HEK293 (cell line): ENCODE results near the gene FHIT.

Experiments used
- CTCF ChIA-PET: fragments of 350-600 bp; formaldehyde crosslinking; extraction: SDS; loops from one replicate; lab custom pipeline; 2021; ENCODE audit warnings: antibody characterized with exemption; lab: Yijun Ruan, JAX
- POLR2A ChIA-PET: fragments of 300-600 bp; formaldehyde crosslinking; extraction: SDS; loops from one replicate; lab custom pipeline; 2020; ENCODE audit warnings: antibody characterized with exemption, inconsistent platforms; lab: Yijun Ruan, JAX
- H3K27ac ChIP-seq: fragments of 200-500 bp; sonication (Bioruptor generic); 2 replicates; pipeline ENCODE4 v1.5.1; 2014; ENCODE audit warnings: low read depth, low read length, control low read depth, inconsistent platforms; ENCODE audit errors: extremely low read depth
- H3K36me3 ChIP-seq, 2 experiments: fragments of 200-500 bp in 1 of 2; sonication (Bioruptor generic) in 1 of 2; 1 replicate in 1 of 2; 2 replicates in 1 of 2; pipeline ENCODE4 v1.5.1; 2014 to 2017; ENCODE audit warnings: inconsistent platforms in 2 of 2, low read length in 2 of 2; ENCODE audit not compliant: control insufficient read depth in 2 of 2, insufficient read depth in 1 of 2
- H3K4me1 ChIP-seq: fragments of 200-500 bp; sonication (Bioruptor generic); 2 replicates; pipeline ENCODE4 v1.5.1; 2014; ENCODE audit warnings: mild to moderate bottlenecking, low read length, inconsistent platforms; ENCODE audit not compliant: control insufficient read depth, insufficient read depth
- H3K4me3 ChIP-seq: 2 replicates; pipeline ENCODE4 v1.5.1; 2011; ENCODE audit warnings: low read depth, mild to moderate bottlenecking, control low read depth, low read length, moderate library complexity
- H3K9me3 ChIP-seq: fragments of 200-500 bp; sonication (Bioruptor generic); 2 replicates; pipeline ENCODE4 v1.5.1; 2014; ENCODE audit warnings: low read depth, low read length, inconsistent platforms; ENCODE audit not compliant: control insufficient read depth, insufficient read depth
- FEZF1 ChIP-seq: fragments of 450-650 bp; formaldehyde crosslinking; IDR thresholded peaks from 2 replicates; pipeline ENCODE4 v1.5.1; 2016; ENCODE audit warnings: missing biosample characterization, missing genetic modification characterization
- HOXA7 ChIP-seq: sonication (generic); formaldehyde crosslinking; IDR thresholded peaks from 2 replicates; pipeline ENCODE4 v1.8.1; 2022; ENCODE audit warnings: missing genetic modification reagents, borderline replicate concordance
- SCRT1 ChIP-seq: fragments of 450-650 bp; formaldehyde crosslinking; IDR thresholded peaks from 2 replicates; pipeline ENCODE4 v1.5.1; 2016; ENCODE audit warnings: missing biosample characterization, missing genetic modification characterization, borderline replicate concordance
- ZNF121 ChIP-seq: fragments of 450-650 bp; formaldehyde crosslinking; IDR thresholded peaks from 2 replicates; pipeline ENCODE4 v1.5.1; 2016; ENCODE audit warnings: missing biosample characterization, missing genetic modification characterization
- ZNF341 ChIP-seq: fragments of 450-650 bp; formaldehyde crosslinking; IDR thresholded peaks from 2 replicates; pipeline ENCODE4; 2016; ENCODE audit warnings: low read depth, missing biosample characterization, missing genetic modification characterization
- ZNF350 ChIP-seq: fragments of 450-650 bp; formaldehyde crosslinking; IDR thresholded peaks from 2 replicates; pipeline ENCODE4 v1.5.0; 2017; ENCODE audit warnings: missing biosample characterization, mild to moderate bottlenecking, missing genetic modification characterization
- ZNF37A ChIP-seq: fragments of 450-650 bp; IDR thresholded peaks from 2 replicates; pipeline ENCODE4 v1.5.1; 2018; ENCODE audit warnings: missing biosample characterization, missing genetic modification characterization
- ZNF514 ChIP-seq: fragments of 450-650 bp; formaldehyde crosslinking; IDR thresholded peaks from 2 replicates; pipeline ENCODE4 v1.5.1; 2016; ENCODE audit warnings: missing biosample characterization, missing genetic modification characterization
- ZNF596 ChIP-seq: fragments of 450-650 bp; IDR thresholded peaks from 2 replicates; pipeline ENCODE4 v1.5.0; 2018; ENCODE audit warnings: missing biosample characterization, mild to moderate bottlenecking, missing genetic modification characterization, moderate library complexity
- ZNF600 ChIP-seq: fragments of 450-650 bp; formaldehyde crosslinking; IDR thresholded peaks from 2 replicates; pipeline ENCODE4 v1.5.1; 2016; ENCODE audit warnings: missing biosample characterization, missing genetic modification characterization
- ZNF654 ChIP-seq: fragments of 450-650 bp; formaldehyde crosslinking; IDR thresholded peaks from 2 replicates; pipeline ENCODE4 v1.5.1; 2016; ENCODE audit warnings: low read depth, missing biosample characterization, missing genetic modification characterization
- ZNF701 ChIP-seq: fragments of 450-650 bp; formaldehyde crosslinking; IDR thresholded peaks from 2 replicates; pipeline ENCODE4 v1.5.1; 2016; ENCODE audit warnings: missing biosample characterization, missing genetic modification characterization
- ZNF768 ChIP-seq: fragments of 450-650 bp; formaldehyde crosslinking; IDR thresholded peaks from 2 replicates; pipeline ENCODE4 v1.5.1; 2018; ENCODE audit warnings: missing biosample characterization, mild to moderate bottlenecking, missing genetic modification characterization
- TF ChIP-seq, protein P1 (sequence below): fragments of 450-650 bp; formaldehyde crosslinking; IDR thresholded peaks from 2 replicates; pipeline ENCODE4 v1.5.1; 2017; ENCODE audit warnings: missing biosample characterization, missing genetic modification characterization
- TF ChIP-seq, protein P2 (sequence below): fragments of 450-650 bp; formaldehyde crosslinking; IDR thresholded peaks from 2 replicates; pipeline ENCODE4 v1.5.1; 2016; ENCODE audit warnings: missing biosample characterization, missing genetic modification characterization
- TF ChIP-seq, protein P3 (sequence below): fragments of 450-650 bp; formaldehyde crosslinking; IDR thresholded peaks from 2 replicates; pipeline ENCODE4 v1.5.1; 2016; ENCODE audit warnings: missing biosample characterization, missing genetic modification characterization
- TF ChIP-seq, protein P4 (sequence below): fragments of 450-650 bp; formaldehyde crosslinking; IDR thresholded peaks from 2 replicates; pipeline ENCODE4 v1.5.1; 2017; ENCODE audit warnings: missing biosample characterization, missing genetic modification characterization
- TF ChIP-seq, protein P5 (sequence below): fragments of 450-650 bp; formaldehyde crosslinking; IDR thresholded peaks from 2 replicates; pipeline ENCODE4 v1.5.1; 2016; ENCODE audit warnings: missing biosample characterization, missing genetic modification characterization
- TF ChIP-seq, protein P6 (sequence below): fragments of 450-650 bp; formaldehyde crosslinking; IDR thresholded peaks from 2 replicates; pipeline ENCODE4 v1.5.1; 2016; ENCODE audit warnings: missing biosample characterization, missing genetic modification characterization

FHIT gene

DNA sequence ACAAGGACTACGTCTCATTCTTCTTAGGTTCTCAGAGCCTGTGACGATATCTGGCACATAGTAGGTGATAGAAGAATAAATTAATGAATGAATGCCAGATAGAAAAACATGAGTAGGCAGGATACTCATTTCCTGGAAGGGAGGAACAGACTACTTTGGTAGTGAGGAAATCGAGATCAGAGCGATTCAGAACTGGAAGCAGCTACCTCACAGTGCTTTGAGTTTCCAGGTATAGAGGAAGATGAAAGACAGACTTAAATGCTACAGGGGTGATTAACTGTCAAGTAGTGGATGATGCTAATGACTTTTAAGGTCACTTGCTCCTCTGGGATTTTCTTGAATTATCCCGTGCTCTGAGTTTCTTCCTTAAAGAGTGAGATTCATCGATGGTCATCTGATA, 1249.9 kb downstream of the FHIT start (continued):
- TF ChIP-seq, protein P1, sequence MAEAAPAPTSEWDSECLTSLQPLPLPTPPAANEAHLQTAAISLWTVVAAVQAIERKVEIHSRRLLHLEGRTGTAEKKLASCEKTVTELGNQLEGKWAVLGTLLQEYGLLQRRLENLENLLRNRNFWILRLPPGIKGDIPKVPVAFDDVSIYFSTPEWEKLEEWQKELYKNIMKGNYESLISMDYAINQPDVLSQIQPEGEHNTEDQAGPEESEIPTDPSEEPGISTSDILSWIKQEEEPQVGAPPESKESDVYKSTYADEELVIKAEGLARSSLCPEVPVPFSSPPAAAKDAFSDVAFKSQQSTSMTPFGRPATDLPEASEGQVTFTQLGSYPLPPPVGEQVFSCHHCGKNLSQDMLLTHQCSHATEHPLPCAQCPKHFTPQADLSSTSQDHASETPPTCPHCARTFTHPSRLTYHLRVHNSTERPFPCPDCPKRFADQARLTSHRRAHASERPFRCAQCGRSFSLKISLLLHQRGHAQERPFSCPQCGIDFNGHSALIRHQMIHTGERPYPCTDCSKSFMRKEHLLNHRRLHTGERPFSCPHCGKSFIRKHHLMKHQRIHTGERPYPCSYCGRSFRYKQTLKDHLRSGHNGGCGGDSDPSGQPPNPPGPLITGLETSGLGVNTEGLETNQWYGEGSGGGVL (tag by site-specific recombination), result no peak
- TF ChIP-seq, protein P2, sequence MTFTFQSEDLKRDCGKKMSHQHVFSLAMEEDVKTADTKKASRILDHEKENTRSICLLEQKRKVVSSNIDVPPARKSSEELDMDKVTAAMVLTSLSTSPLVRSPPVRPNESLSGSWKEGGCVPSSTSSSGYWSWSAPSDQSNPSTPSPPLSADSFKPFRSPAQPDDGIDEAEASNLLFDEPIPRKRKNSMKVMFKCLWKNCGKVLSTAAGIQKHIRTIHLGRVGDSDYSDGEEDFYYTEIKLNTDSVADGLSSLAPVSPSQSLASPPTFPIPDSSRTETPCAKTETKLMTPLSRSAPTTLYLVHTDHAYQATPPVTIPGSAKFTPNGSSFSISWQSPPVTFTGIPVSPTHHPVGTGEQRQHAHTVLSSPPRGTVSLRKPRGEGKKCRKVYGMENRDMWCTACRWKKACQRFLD (tag by site-specific recombination), result no peak
- TF ChIP-seq, protein P3, sequence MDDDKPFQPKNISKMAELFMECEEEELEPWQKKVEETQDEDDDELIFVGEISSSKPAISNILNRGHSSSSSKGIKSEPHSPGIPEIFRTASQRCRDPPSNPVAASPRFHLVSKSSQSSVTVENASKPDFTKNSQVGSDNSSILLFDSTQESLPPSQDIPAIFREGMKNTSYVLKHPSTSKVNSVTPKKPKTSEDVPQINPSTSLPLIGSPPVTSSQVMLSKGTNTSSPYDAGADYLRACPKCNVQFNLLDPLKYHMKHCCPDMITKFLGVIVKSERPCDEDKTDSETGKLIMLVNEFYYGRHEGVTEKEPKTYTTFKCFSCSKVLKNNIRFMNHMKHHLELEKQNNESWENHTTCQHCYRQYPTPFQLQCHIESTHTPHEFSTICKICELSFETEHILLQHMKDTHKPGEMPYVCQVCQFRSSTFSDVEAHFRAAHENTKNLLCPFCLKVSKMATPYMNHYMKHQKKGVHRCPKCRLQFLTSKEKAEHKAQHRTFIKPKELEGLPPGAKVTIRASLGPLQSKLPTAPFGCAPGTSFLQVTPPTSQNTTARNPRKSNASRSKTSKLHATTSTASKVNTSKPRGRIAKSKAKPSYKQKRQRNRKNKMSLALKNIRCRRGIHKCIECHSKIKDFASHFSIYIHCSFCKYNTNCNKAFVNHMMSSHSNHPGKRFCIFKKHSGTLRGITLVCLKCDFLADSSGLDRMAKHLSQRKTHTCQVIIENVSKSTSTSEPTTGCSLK (tag by site-specific recombination), result no peak
- TF ChIP-seq, all 188 proteins: peak for 0

DNA sequence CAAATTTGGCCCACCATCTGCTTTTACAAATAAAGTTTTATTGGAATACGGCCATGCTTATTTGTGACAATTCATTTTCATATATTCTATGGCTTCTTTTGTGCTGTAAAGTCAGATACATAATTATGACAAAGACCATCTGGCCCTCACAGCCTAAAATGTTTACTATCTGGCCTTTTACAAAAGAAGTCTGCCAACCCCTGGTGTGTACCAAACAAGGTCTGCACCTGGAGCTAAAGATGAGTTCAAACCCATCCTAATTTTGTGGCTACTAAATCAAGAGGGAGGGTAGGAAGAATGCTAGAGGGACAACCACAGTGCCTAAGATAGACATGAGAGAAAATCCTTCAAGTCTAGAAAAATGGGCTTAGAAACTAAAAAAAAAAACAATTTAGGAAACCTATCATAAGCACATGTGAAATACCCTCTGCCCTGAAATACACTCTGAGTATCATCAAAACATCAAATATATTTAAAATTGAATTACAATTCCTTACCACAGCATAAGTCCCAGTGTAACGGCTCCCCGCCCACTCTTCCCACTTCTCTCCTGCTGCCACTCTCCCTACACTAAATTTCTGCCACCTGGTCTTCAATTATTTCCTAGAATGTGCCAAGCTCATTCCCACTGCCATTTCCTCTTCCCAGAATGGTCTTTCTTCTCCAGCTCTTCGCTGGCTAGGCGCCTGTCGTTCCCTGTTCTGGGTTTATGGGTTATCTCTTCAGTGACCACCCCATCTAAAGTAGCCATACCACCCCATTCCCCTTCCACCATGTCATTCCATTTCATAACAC, 1250.7 kb downstream of the FHIT start:
- CTCF ChIA-PET, result no interaction called here
- POLR2A ChIA-PET, result no interaction called here
- H3K9me3 ChIP-seq, result no peaks in the 10 kb centered on the region
- no peak overlapping the region for H3K4me3 ChIP-seq
- no peaks in the 10 kb centered on the region for H3K4me1 ChIP-seq
- TF ChIP-seq SCRT1 (tag by site-specific recombination), result no peak
- TF ChIP-seq, protein P4, sequence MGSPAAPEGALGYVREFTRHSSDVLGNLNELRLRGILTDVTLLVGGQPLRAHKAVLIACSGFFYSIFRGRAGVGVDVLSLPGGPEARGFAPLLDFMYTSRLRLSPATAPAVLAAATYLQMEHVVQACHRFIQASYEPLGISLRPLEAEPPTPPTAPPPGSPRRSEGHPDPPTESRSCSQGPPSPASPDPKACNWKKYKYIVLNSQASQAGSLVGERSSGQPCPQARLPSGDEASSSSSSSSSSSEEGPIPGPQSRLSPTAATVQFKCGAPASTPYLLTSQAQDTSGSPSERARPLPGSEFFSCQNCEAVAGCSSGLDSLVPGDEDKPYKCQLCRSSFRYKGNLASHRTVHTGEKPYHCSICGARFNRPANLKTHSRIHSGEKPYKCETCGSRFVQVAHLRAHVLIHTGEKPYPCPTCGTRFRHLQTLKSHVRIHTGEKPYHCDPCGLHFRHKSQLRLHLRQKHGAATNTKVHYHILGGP (tag by site-specific recombination), result no peak
- H3K27ac ChIP-seq, result no peak overlapping the region
- H3K36me3 ChIP-seq, result no peaks in the 10 kb centered on the region

DNA sequence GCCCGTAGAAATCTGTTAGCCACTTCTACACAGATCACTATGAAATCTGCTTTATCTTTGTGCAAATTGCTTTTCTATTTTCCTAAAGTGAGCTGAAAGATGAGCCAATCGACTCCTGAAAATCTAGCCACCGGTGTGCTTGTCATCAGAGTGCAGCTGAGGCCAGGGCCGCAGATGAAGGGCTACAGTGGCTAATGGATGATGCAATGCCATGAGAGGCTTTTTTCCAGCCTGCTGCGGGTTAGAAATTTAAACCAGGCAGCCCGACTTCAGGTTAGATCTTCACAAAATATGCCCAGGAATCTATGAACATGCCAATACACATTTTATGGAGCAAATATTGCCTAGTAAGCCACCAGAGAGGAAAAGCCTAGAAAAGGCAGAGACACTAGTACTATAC, 1253.2 kb downstream of the FHIT start:
- Histone ChIP-seq H3K9me3 (no peaks in the 10 kb centered on the region), H3K4me3 (no peak overlapping the region), H3K36me3 (no peaks in the 10 kb centered on the region), H3K4me1 (no peaks in the 10 kb centered on the region), H3K27ac (no peak overlapping the region)
- ChIA-PET CTCF (no interaction called here), POLR2A (no interaction called here)
- TF ChIP-seq ZNF350 (tag by site-specific recombination), result no peak
- no peak for TF ChIP-seq ZNF768 (tag by site-specific recombination)
- TF ChIP-seq ZNF341 (tag by site-specific recombination), result no peak
- TF ChIP-seq ZNF37A, result no peak
- no peak for TF ChIP-seq ZNF600 (tag by site-specific recombination)
- TF ChIP-seq HOXA7 (CRISPR knock-in tag), result no peak
- TF ChIP-seq FEZF1, result no peak
- no peak for TF ChIP-seq ZNF701 (tag by site-specific recombination)
- no peak for TF ChIP-seq ZNF121
- no peak for TF ChIP-seq ZNF514 (tag by site-specific recombination)
- TF ChIP-seq ZNF596 (tag by site-specific recombination), result no peak
- no peak for TF ChIP-seq ZNF654 (tag by site-specific recombination)
- TF ChIP-seq, protein P5, sequence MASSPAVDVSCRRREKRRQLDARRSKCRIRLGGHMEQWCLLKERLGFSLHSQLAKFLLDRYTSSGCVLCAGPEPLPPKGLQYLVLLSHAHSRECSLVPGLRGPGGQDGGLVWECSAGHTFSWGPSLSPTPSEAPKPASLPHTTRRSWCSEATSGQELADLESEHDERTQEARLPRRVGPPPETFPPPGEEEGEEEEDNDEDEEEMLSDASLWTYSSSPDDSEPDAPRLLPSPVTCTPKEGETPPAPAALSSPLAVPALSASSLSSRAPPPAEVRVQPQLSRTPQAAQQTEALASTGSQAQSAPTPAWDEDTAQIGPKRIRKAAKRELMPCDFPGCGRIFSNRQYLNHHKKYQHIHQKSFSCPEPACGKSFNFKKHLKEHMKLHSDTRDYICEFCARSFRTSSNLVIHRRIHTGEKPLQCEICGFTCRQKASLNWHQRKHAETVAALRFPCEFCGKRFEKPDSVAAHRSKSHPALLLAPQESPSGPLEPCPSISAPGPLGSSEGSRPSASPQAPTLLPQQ (tag by site-specific recombination), result no peak
- TF ChIP-seq, protein P6, sequence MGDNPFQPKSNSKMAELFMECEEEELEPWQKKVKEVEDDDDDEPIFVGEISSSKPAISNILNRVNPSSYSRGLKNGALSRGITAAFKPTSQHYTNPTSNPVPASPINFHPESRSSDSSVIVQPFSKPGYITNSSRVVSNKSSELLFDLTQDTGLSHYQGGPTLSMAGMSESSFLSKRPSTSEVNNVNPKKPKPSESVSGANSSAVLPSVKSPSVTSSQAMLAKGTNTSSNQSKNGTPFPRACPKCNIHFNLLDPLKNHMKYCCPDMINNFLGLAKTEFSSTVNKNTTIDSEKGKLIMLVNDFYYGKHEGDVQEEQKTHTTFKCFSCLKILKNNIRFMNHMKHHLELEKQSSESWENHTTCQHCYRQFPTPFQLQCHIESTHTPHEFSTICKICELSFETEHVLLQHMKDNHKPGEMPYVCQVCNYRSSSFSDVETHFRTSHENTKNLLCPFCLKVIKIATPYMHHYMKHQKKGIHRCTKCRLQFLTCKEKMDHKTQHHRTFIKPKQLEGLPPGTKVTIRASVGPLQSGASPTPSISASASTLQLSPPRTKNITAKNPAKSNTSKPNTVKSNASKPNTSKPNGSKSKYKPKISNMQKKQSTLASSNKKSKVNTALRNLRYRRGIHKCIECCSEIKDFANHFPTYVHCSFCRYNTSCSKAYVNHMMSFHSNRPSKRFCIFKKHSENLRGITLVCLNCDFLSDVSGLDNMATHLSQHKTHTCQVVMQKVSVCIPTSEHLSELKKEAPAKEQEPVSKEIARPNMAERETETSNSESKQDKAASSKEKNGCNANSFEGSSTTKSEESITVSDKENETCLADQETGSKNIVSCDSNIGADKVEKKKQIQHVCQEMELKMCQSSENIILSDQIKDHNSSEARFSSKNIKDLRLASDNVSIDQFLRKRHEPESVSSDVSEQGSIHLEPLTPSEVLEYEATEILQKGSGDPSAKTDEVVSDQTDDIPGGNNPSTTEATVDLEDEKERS (tag by site-specific recombination), result no peak
